ENCODE data around the gene RARRES1.

GRCh38 chr3:158728851-158729250 is 3.4 kb downstream of the RARRES1 start:
- TF ChIP-seq CTCF (IDR thresholded peaks at IDR 0.05) (no peak), POLR2A (IDR thresholded peaks at IDR 0.05) (no peak)
